IMR-90 (cell line): Measurements from ENCODE around the gene PTPRN2. TPM values are rescaled to one million over a fixed set of nuclear protein-coding genes. Genes with fewer than 3 reads are reported as not detected.

ENCODE experiments used
- ATAC-seq: fragments of 200-7000 bp; cut with Tn5 transposase; 2 replicates; pipeline ENCODE4 v1.9.1; 2020; ENCODE audit warnings: low read depth, mild to moderate bottlenecking, moderate library complexity
- BruUV-seq: library from RNA; stranded (reverse); fragments of 400-500 nt; replicated peaks from 2 replicates; lab custom pipeline; 2021; lab: Mats Ljungman, UMichigan
- CTCF ChIA-PET: fragments of 300-600 bp; formaldehyde crosslinking; extraction: SDS; loops from one replicate; lab custom pipeline; 2021; ENCODE audit warnings: antibody characterized with exemption; lab: Yijun Ruan, JAX
- POLR2A ChIA-PET: fragments of 300-600 bp; sonication (Branson Sonifier 250); formaldehyde crosslinking; loops from one replicate; lab custom pipeline; 2022; ENCODE audit warnings: antibody characterized with exemption; ENCODE audit not compliant: unreplicated experiment; lab: Charles Lee
- DNase-seq: peaks from one replicate; pipeline ENCODE4 v3.0.0; 2013
- H2AFZ ChIP-seq: replicated peaks from 2 replicates; pipeline ENCODE3; 2013; ENCODE audit warnings: low read length, mild to moderate bottlenecking; ENCODE audit not compliant: poor library complexity
- H2AK5ac ChIP-seq: 2 replicates; pipeline ENCODE4 v1.6.1; 2013; ENCODE audit warnings: low read depth, low read length, inconsistent platforms
- H2AK9ac ChIP-seq: replicated peaks from 2 replicates; pipeline ENCODE3; 2013; ENCODE audit warnings: mild to moderate bottlenecking, low read depth, low read length, moderate library complexity; ENCODE audit not compliant: poor library complexity
- H2BK120ac ChIP-seq: 2 replicates; pipeline ENCODE4 v1.6.1; 2013; ENCODE audit warnings: low read depth, low read length, inconsistent platforms
- H2BK15ac ChIP-seq: 3 replicates; pipeline ENCODE4 v1.6.1; 2013; ENCODE audit warnings: low read depth, low read length, inconsistent platforms
- H2BK20ac ChIP-seq: 2 replicates; pipeline ENCODE4 v1.6.1; 2013; ENCODE audit warnings: low read depth, mild to moderate bottlenecking, inconsistent platforms, low read length, moderate library complexity
- H2BK5ac ChIP-seq: 2 replicates; pipeline ENCODE4 v1.6.1; 2013; ENCODE audit warnings: mild to moderate bottlenecking, low read depth, low read length, inconsistent platforms; ENCODE audit not compliant: poor library complexity, severe bottlenecking
- H3K14ac ChIP-seq: replicated peaks from 2 replicates; pipeline ENCODE4 v1.6.1; 2013; ENCODE audit warnings: low read depth, low read length, inconsistent platforms
- H3K18ac ChIP-seq: 2 replicates; pipeline ENCODE4 v1.6.1; 2013; ENCODE audit warnings: low read depth, low read length, control low read depth
- H3K23ac ChIP-seq: 2 replicates; pipeline ENCODE4 v1.6.1; 2013; ENCODE audit warnings: low read depth, low read length, inconsistent platforms
- H3K27ac ChIP-seq: 2 replicates; pipeline ENCODE4 v1.5.1; 2013; ENCODE audit warnings: mild to moderate bottlenecking, control low read depth, low read length; ENCODE audit not compliant: insufficient read depth
- H3K27me3 ChIP-seq: 2 replicates; pipeline ENCODE4 v1.6.1; 2013; ENCODE audit warnings: low read length; ENCODE audit not compliant: control insufficient read depth, insufficient read depth
- H3K36me3 ChIP-seq: 2 replicates; pipeline ENCODE4 v1.6.1; 2013; ENCODE audit warnings: low read length, mixed read lengths; ENCODE audit not compliant: control insufficient read depth, insufficient read depth
- H3K4ac ChIP-seq: 2 replicates; pipeline ENCODE4 v1.6.1; 2013; ENCODE audit warnings: low read depth, low read length, inconsistent platforms
- H3K4me1 ChIP-seq: 2 replicates; pipeline ENCODE4 v1.6.1; 2013; ENCODE audit warnings: low read length, mixed read lengths; ENCODE audit not compliant: control insufficient read depth, insufficient read depth
- H3K4me2 ChIP-seq: 2 replicates; pipeline ENCODE4 v1.6.1; 2013; ENCODE audit warnings: low read depth, mild to moderate bottlenecking, control low read depth, low read length, moderate library complexity
- H3K4me3 ChIP-seq: 2 replicates; pipeline ENCODE4 v1.5.1; 2013; ENCODE audit warnings: low read depth, mild to moderate bottlenecking, control low read depth, low read length, moderate library complexity; ENCODE audit not compliant: insufficient read depth
- H3K56ac ChIP-seq: 2 replicates; pipeline ENCODE4 v1.6.1; 2013; ENCODE audit warnings: low read length, inconsistent platforms; ENCODE audit not compliant: insufficient read depth; ENCODE audit errors: extremely low read depth
- H3K79me1 ChIP-seq, 2 experiments: 2 replicates each; pipeline ENCODE4 v1.6.1; 2013; ENCODE audit warnings: low read length in 2 of 2, inconsistent platforms in 1 of 2, low read depth in 1 of 2
- H3K9ac ChIP-seq: 2 replicates; pipeline ENCODE4 v1.6.1; 2013; ENCODE audit warnings: low read depth, low read length, control low read depth
- H3K9me1 ChIP-seq: 2 replicates; pipeline ENCODE4 v1.6.1; 2013; ENCODE audit warnings: low read length, inconsistent platforms; ENCODE audit not compliant: insufficient read depth
- H3K9me3 ChIP-seq: 2 replicates; pipeline ENCODE4 v1.6.1; 2013; ENCODE audit warnings: low read length; ENCODE audit not compliant: control insufficient read depth, insufficient read depth
- H4K20me1 ChIP-seq: 2 replicates; pipeline ENCODE4 v1.6.1; 2013; ENCODE audit warnings: low read length, inconsistent platforms; ENCODE audit not compliant: insufficient read depth
- H4K5ac ChIP-seq: 2 replicates; pipeline ENCODE4 v1.6.1; 2013; ENCODE audit warnings: mild to moderate bottlenecking, low read depth, low read length, control low read depth
- H4K8ac ChIP-seq, 2 experiments: 2 replicates each; pipeline ENCODE4 v1.6.1; 2013; ENCODE audit warnings: low read depth in 2 of 2, low read length in 2 of 2, control low read depth in 1 of 2, inconsistent platforms in 1 of 2
- H4K91ac ChIP-seq: 2 replicates; pipeline ENCODE4 v1.6.1; 2013; ENCODE audit warnings: low read depth, low read length, inconsistent platforms; ENCODE audit not compliant: insufficient read depth
- CEBPB ChIP-seq: IDR thresholded peaks from 2 replicates; pipeline ENCODE4 v1.6.1; 2012; ENCODE audit warnings: low read depth, low read length, improper control_type of control experiment
- CHD1 ChIP-seq: IDR thresholded peaks from 2 replicates; pipeline ENCODE4 v1.6.1; 2012; ENCODE audit warnings: low read depth, low read length, improper control_type of control experiment
- FOS ChIP-seq: fragments of 150-350 bp; IDR thresholded peaks from 2 replicates; pipeline ENCODE4 v1.6.1; 2016; ENCODE audit warnings: low read depth, low read length
- MAZ ChIP-seq: IDR thresholded peaks from 2 replicates; pipeline ENCODE4 v1.6.1; 2012; ENCODE audit warnings: low read depth, mild to moderate bottlenecking, low read length, improper control_type of control experiment, moderate library complexity, borderline replicate concordance
- MXI1 ChIP-seq: IDR thresholded peaks from 2 replicates; pipeline ENCODE4 v1.6.1; 2012; ENCODE audit warnings: low read depth, mild to moderate bottlenecking, low read length, moderate library complexity, borderline replicate concordance
- NFE2L2 ChIP-seq: fragments of 150-350 bp; IDR thresholded peaks from 2 replicates; pipeline ENCODE4 v1.6.1; 2016; ENCODE audit warnings: low read depth, mild to moderate bottlenecking, low read length
- POLR2A ChIP-seq: IDR thresholded peaks from 2 replicates; pipeline ENCODE4 v1.6.1; 2012; ENCODE audit warnings: mild to moderate bottlenecking, low read depth, low read length
- RAD21 ChIP-seq: IDR thresholded peaks from 2 replicates; pipeline ENCODE4 v1.6.1; 2012; ENCODE audit warnings: low read length, improper control_type of control experiment
- RCOR1 ChIP-seq: IDR thresholded peaks from 2 replicates; pipeline ENCODE4 v1.6.1; 2012; ENCODE audit warnings: mild to moderate bottlenecking, low read length, improper control_type of control experiment; ENCODE audit not compliant: insufficient replicate concordance
- WGBS, 2 experiments: methylation state at CpG; one replicate each; pipeline versions ENCODE4 v1.1.5 to v1.1.7; 2013; ENCODE audit warnings: missing lambda C conversion rate in 2 of 2; ENCODE audit not compliant: insufficient read length in 1 of 2; ENCODE audit errors: extremely low coverage in 2 of 2; 5-methylcytosine and 5-hydroxymethylcytosine counted together
- dilution Hi-C: fragments of 300-500 bp; cut with HindIII; formaldehyde crosslinking; loops from one replicate; pipeline ENCODE4 v1.14.3; 2018; ENCODE audit warnings: low sequenced_read_pairs; ENCODE audit not compliant: unreplicated experiment
- in situ Hi-C: fragments of 300-500 bp; cut with MboI; formaldehyde crosslinking; loops from 3 replicates; pipeline ENCODE4 v1.14.3; 2019; ENCODE audit warnings: low sequenced_read_pairs, inconsistent platforms, mixed read lengths
- intact Hi-C: fragments of 100-400 bp; cut with micrococcal nuclease; formaldehyde crosslinking; loops from 2 replicates; pipeline ENCODE4 v1.10.0; 2022
- polyA plus RNA-seq, 3 experiments: library from polyadenylated mRNA; depleted of rRNA; stranded (reverse); fragments of >200 nt; gene quantifications; 2 replicates each; pipeline ENCODE4 v1.2.3, GENCODE V29; 2012; ENCODE audit warnings: low replicate concordance in 1 of 3
- total RNA-seq: library from RNA; depleted of rRNA; stranded (reverse); fragments of >200 nt; gene quantifications from 2 replicates; pipeline ENCODE4 v1.2.3, GENCODE V29; 2012
- TF ChIP-seq, protein P1 (sequence below): fragments of 150-350 bp; IDR thresholded peaks from 2 replicates; pipeline ENCODE4 v1.6.1; 2016; ENCODE audit warnings: low read depth, mild to moderate bottlenecking, low read length, moderate library complexity, borderline replicate concordance
- TF ChIP-seq, protein P2 (sequence below): fragments of 150-350 bp; IDR thresholded peaks from 2 replicates; pipeline ENCODE4 v1.6.1; 2017; ENCODE audit warnings: mild to moderate bottlenecking, antibody characterized with exemption, low read length, low read depth

The PTPRN2 gene
- total and polyA plus RNA-seq, 2 of the 4 experiments (the other 2 are of a cell fraction) = 0.03 TPM; not detected in 1

DNA sequence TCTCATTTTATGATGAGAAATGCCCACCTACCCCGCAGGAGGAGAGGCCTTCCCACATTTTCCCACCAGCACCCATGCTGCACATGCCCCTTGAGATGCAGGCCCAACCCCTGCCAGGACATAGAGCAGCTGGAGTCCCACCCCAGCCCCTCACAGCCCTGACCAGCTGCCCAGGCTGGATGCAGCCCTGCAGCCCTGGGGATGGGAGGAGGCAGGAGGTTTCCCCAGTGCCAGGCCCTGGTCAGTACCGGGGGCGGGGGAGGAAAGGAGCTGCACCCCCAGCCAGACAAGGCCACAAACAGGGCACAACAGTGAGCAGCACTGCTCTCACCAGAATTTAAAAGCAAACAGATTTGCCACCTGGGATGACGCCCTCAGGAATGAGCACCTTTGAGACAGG lies 196.1 kb downstream of the PTPRN2 start:
- Histone ChIP-seq H2AK5ac (no peak overlapping the region), H3K18ac (no peak overlapping the region), H3K9me1 (no peaks in the 10 kb centered on the region), H3K9ac (no peak overlapping the region), H2BK120ac (no peak overlapping the region), H3K36me3 (no peaks in the 10 kb centered on the region), H3K23ac (no peak overlapping the region), H4K8ac (no peak overlapping the region), H4K5ac (no peak overlapping the region), H3K4me3 (no peak overlapping the region), H3K4me1 (no peaks in the 10 kb centered on the region), H3K9me3 (peaks cover 62% of the 10 kb centered on the region), H3K14ac (no peak overlapping the region), H2BK5ac (no peak overlapping the region), H2AFZ (no peak overlapping the region), H2AK9ac (no peak overlapping the region), H3K4ac (no peak overlapping the region), H2BK15ac (no peak overlapping the region), H3K56ac (no peak overlapping the region), H3K27ac (no peak overlapping the region), H2BK20ac (no peak overlapping the region), H3K27me3 (no peaks in the 10 kb centered on the region), H4K20me1 (no peaks in the 10 kb centered on the region), H3K79me1 (no peaks in the 10 kb centered on the region), H3K4me2 (no peak overlapping the region), H4K91ac (no peak overlapping the region)
- ChIA-PET CTCF (no interaction called here), POLR2A (no interaction called here)
- DNase-seq (no peak), ATAC-seq (no peak)
- in situ Hi-C loops (no loop called here), intact Hi-C loops (no loop called here), dilution Hi-C loops (no loop called here)
- TF ChIP-seq MXI1 (no peak), NFE2L2 (no peak), CEBPB (no peak), POLR2A (no peak), RCOR1 (no peak), FOS (no peak), RAD21 (no peak), MAZ (no peak), CHD1 (no peak)
- TF ChIP-seq, protein P1, sequence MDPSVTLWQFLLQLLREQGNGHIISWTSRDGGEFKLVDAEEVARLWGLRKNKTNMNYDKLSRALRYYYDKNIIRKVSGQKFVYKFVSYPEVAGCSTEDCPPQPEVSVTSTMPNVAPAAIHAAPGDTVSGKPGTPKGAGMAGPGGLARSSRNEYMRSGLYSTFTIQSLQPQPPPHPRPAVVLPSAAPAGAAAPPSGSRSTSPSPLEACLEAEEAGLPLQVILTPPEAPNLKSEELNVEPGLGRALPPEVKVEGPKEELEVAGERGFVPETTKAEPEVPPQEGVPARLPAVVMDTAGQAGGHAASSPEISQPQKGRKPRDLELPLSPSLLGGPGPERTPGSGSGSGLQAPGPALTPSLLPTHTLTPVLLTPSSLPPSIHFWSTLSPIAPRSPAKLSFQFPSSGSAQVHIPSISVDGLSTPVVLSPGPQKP = no peak
- TF ChIP-seq, protein P2, sequence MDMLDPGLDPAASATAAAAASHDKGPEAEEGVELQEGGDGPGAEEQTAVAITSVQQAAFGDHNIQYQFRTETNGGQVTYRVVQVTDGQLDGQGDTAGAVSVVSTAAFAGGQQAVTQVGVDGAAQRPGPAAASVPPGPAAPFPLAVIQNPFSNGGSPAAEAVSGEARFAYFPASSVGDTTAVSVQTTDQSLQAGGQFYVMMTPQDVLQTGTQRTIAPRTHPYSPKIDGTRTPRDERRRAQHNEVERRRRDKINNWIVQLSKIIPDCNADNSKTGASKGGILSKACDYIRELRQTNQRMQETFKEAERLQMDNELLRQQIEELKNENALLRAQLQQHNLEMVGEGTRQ = no peak
- no TSS peak for BruUV-seq
- WGBS, 2 experiments = 100% methylated on average over 1 of the region's 4 CpGs; no CpG with 5 or more reads in 1 of the 2 experiments
